Aorta (tissue), 5 donors: ENCODE measurements around the gene SPESP1. TPM values are rescaled to one million over a fixed set of nuclear protein-coding genes. Genes with fewer than 3 reads are reported as not detected.

Experiments used
- ATAC-seq: fragments of 200-7000 bp; cut with Tn5 transposase; one replicate; pipeline ENCODE4 v1.9.1; 2022; ENCODE audit warnings: moderate library complexity; ENCODE audit not compliant: low FRiP score
- DNase-seq, 2 donors: peaks; one replicate each; pipeline ENCODE4 v3.0.0-alpha.2; 2020
- H3K27ac ChIP-seq, 2 donors: one replicate each; pipeline ENCODE4 v1.5.1; 2013; ENCODE audit warnings: low read length in 2 of 2, mild to moderate bottlenecking in 2 of 2, moderate library complexity in 2 of 2, control low read depth in 1 of 2, inconsistent platforms in 1 of 2, low read depth in 1 of 2
- H3K27me3 ChIP-seq, 2 donors: one replicate each; pipeline ENCODE4 v1.6.1; 2013; ENCODE audit warnings: control low read depth in 1 of 2, low read length in 1 of 2, mild to moderate bottlenecking in 1 of 2, moderate library complexity in 1 of 2; ENCODE audit not compliant: insufficient read depth in 2 of 2, control insufficient read depth in 1 of 2
- H3K36me3 ChIP-seq, 2 donors: one replicate each; pipeline ENCODE4 v1.6.1; 2013; ENCODE audit warnings: control low read depth in 1 of 2, low read length in 1 of 2, mild to moderate bottlenecking in 1 of 2; ENCODE audit not compliant: insufficient read depth in 2 of 2, control insufficient read depth in 1 of 2
- H3K4me1 ChIP-seq, 2 donors: one replicate each; pipeline ENCODE4 v1.6.1; 2013; ENCODE audit warnings: low read length in 2 of 2, control low read depth in 1 of 2, mild to moderate bottlenecking in 1 of 2, moderate library complexity in 1 of 2; ENCODE audit not compliant: insufficient read depth in 2 of 2, control insufficient read depth in 1 of 2
- H3K4me3 ChIP-seq, 2 donors: one replicate each; pipeline ENCODE4 v1.5.1; 2013; ENCODE audit warnings: low read length in 2 of 2, control low read depth in 1 of 2, mild to moderate bottlenecking in 1 of 2
- H3K9me3 ChIP-seq: one replicate; pipeline ENCODE4 v1.6.1; 2013; ENCODE audit warnings: mild to moderate bottlenecking, low read length; ENCODE audit not compliant: control insufficient read depth
- WGBS, 2 donors: extraction: QIAGEN DNeasy Blood & Tissue Kit; methylation state at CpG; one replicate each; pipeline ENCODE4 v1.1.7; 2013; 5-methylcytosine and 5-hydroxymethylcytosine counted together
- intact Hi-C, 2 donors: fragments of 100-400 bp; cut with DNase I; formaldehyde crosslinking; loops; one replicate each; pipeline versions ENCODE4 v1.14.2 to v1.15.0; 2022
- long read RNA-seq, 2 donors: library from polyadenylated mRNA; unstranded; transcript quantifications; one replicate each; pipeline ENCODE4 v2.0.0, GENCODE V29; 2020 to 2021
- polyA plus RNA-seq, 2 donors: library from polyadenylated mRNA; stranded (reverse); fragments of 200-250 nt; gene quantifications; one replicate each; pipeline ENCODE4 v1.2.3, GENCODE V29; 2013
- total RNA-seq, 2 donors: library from RNA; stranded (reverse); fragmentation: NEBNext Ultra II Directional; extraction: Animal tissue kit (Norgen Biotek cat#: 25700); gene quantifications; one replicate each; pipeline ENCODE4 v1.2.1, GENCODE V29; 2021
- donor health status: healthy with polysubstance abuse.
- donor health status: Bipolar disorder and iron deficiency.
- donor health status: DM: no; HTN: no; CAD: no.
- donor health status: DM: no; HTN: no; CAD: no.
- donor health status: DM: yes; HTN: yes; CAD: no.

The SPESP1 gene
- 1 to 10 TPM; 1.3 to 1.5 TPM for total RNA-seq
- polyA plus RNA-seq, result 1 to 10 TPM in 1 of 2 donors, not detected in 1; 2.2 TPM
- long read RNA-seq, donor 1, transcript SPESP1-201 (2 exons, 1,431 nt), result major isoform, 6 of 6 reads
- long read RNA-seq, donor 1, partial matches to known transcripts, result 0 of 6 reads
- long read RNA-seq, donor 1, other reads (novel, unspliced or antisense), result 0 of 6 reads
- long read RNA-seq, donor 2, result 0 reads

DNA sequence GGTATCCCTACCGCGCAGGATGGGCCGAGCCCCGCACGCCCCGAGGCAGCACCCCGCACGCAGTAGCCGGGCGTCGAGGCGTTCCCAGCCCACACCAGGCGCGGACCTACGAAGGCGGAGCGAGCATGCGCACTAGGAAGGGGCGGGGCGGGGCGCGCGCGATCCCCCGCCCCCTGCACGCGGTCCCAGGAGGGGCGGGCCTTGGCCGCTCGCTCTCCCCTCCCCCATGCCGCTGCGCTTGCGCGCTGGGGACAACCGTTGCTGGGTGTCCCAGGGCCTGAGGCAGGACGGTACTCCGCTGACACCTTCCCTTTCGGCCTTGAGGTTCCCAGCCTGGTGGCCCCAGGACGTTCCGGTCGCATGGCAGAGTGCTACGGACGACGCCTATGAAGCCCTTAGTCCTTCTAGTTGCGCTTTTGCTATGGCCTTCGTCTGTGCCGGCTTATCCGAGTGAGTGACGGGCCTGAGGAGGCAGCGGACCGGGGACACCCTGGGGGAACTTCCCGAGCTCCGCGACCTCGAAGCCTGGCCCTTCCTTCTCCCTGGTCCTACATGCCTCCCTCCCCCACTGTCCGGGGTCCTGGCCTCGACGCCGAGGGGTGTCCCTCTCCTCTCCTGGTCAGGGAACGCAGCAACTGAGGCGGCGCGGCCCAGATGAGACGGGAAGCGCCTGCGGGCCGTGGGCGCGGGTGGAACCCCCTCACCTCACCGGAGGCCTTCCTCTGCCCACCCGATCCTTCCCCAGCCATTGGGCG, at the start of gene SPESP1:
TSS of gene SPESP1 (plus strand) at position 258 of the 755 bp plus-strand sequence. CDS start at position 387, 129 bp downstream.
- WGBS, 2 donors, result 58 to 66% methylated on average over 71 to 72 of the region's 72 CpGs
- peak; percentile 92 for ATAC-seq
- Histone ChIP-seq H3K27me3 (no peaks in the 10 kb centered on the region), H3K36me3 (no peaks in the 10 kb centered on the region), H3K9me3 (no peaks in the 10 kb centered on the region), H3K4me3 (peak within 1 kb of the TSS in 1 of 2 donors; percentile 42), H3K4me1 (no peaks in the 10 kb centered on the region), H3K27ac (no peak within 1 kb of the TSS)
- peak; percentile 57 to 86 for DNase-seq
- intact Hi-C loops, result no loop called here

DNA sequence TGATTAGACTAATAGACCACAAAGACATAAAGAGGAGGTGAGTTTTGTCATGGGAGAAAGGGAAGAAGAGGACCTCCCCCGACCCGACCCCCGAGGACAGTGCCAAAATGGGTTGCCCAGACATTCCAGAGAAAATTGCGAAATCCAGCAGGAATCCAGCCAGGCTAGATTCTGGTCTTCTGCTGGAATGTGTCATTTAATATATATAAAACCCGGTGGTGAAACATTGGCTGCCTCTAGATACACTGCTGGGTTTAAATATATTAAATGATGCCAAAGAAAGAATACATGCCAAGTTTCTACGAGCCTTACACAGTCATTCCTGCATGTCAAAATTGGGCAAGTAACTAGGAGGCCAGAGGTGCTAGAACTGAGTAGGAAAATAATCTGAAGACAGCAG, 45.3 kb upstream of the SPESP1 start:
- ATAC-seq (no peak), DNase-seq (no peak)
- 4% methylated on average over 6 of the region's 6 CpGs for WGBS, 2 donors

DNA sequence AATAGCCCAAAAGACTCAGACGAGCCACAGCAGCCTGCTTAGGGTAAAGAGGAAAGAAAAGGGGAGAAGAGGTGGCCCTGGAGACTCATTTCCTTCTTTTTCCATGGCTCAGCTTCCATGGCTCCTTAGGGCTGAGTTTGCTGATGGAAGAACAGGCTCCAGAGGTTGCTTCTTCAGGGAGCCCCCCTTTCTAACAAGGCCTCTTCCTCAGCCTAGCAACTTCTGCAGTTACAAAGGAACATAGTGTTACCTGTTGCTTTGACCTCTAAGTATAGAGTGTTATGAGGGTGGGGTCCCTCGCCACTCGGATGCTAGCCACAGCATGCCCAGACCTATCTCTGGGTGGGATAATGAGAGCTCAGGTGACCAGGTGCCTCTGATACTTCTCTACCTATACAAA, 43.2 kb upstream of the SPESP1 start:
- no peak for ATAC-seq

More for the DNA sequence above, 45.3 kb upstream of the SPESP1 start:
- H3K4me3 ChIP-seq, result no peak overlapping the region
- H3K27ac ChIP-seq, result no peak overlapping the region
- no peaks in the 10 kb centered on the region for H3K9me3 ChIP-seq
- H3K36me3 ChIP-seq, result no peaks in the 10 kb centered on the region
- intact Hi-C loops, result no loop called here
- H3K27me3 ChIP-seq, result no peaks in the 10 kb centered on the region
- H3K4me1 ChIP-seq, result peaks cover 0 to 2% of the 10 kb centered on the region in 2 donors

DNA sequence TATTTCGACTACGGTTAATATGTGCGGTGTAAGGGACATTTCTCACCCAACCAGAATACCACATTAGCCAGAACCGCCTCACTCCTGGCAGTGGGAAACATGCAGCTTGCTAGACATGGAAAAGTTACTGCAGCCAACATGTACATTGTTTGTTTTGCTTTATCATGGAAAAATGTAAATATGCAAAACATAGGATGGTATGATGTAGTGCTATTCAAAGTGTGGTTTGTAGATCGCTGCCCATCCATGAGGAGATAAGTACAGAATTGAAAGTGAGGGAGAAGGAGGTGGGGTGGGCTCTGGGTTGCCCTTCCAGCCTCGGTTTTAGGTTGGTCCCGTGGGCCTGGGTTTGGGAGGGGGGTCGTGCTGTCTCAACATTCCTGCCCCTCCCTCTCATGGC, 42.5 kb upstream of the SPESP1 start:
- no peak overlapping the region for H3K4me3 ChIP-seq
- H3K4me1 ChIP-seq, result peaks cover 0 to 2% of the 10 kb centered on the region in 2 donors
- no peak for ATAC-seq
- DNase-seq, result no peak
- no peaks in the 10 kb centered on the region for H3K9me3 ChIP-seq
- WGBS, 2 donors, result 82 to 85% methylated on average over 8 of the region's 8 CpGs
- H3K27ac ChIP-seq, result no peak overlapping the region
- H3K36me3 ChIP-seq, result no peaks in the 10 kb centered on the region
- H3K27me3 ChIP-seq, result no peaks in the 10 kb centered on the region
- intact Hi-C loops, result no loop called here

More for the DNA sequence above, 43.2 kb upstream of the SPESP1 start:
- Histone ChIP-seq H3K27me3 (no peaks in the 10 kb centered on the region), H3K4me1 (peaks cover 0 to 2% of the 10 kb centered on the region in 2 donors), H3K9me3 (no peaks in the 10 kb centered on the region), H3K27ac (no peak overlapping the region), H3K4me3 (no peak overlapping the region), H3K36me3 (no peaks in the 10 kb centered on the region)
- WGBS, 2 donors, result 87 to 90% methylated on average over 3 of the region's 3 CpGs
- DNase-seq, result no peak
- intact Hi-C loops, result no loop called here

DNA sequence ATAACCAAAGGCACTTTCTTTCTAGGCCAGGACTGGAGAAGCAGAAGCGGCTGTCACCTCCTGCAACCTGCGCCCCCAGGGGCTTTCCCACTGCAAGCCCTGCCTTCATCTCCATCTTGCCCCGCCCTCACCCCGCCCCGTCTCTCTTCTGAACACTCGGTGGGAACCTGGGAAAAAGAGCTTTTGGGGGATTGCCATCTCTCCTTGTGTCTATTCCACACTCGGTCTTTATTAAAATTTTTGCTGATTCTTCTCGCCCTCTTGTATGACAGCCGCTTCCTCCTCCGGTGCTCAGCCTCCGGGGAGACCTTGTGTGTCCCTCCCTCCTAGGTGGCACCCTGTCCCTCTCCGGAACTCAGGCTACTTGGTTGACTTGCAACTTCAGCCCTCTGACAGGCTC, 41.9 kb upstream of the SPESP1 start:
- Histone ChIP-seq H3K36me3 (no peaks in the 10 kb centered on the region), H3K4me1 (peaks cover 0 to 2% of the 10 kb centered on the region in 2 donors), H3K9me3 (no peaks in the 10 kb centered on the region), H3K27ac (no peak overlapping the region), H3K27me3 (no peaks in the 10 kb centered on the region), H3K4me3 (no peak overlapping the region)
- intact Hi-C loops, result no loop called here
- WGBS, 2 donors, result 56 to 67% methylated on average over 12 of the region's 12 CpGs
- ATAC-seq (no peak), DNase-seq (no peak)

DNA sequence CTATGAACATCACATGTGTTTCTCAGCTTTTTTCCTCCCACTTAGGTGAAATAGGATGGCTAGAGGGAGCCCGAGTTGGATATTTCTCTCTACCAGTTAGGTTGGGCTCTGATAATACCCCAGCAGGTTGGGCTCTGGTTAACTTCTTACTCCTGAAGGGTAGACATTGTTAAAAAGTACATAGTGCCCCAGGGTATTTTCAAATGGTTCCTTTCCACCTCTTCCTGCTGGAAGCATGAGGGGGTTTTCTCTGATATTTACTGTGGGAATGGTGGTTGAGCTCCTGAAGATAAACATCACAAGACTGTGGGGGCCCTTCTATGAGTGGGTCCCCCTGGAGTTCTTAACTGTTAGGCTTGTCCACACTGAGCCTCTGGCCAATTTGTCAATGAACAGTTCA, 36.1 kb upstream of the SPESP1 start:
- DNase-seq, result no peak
- no peak overlapping the region for H3K27ac ChIP-seq
- WGBS, 2 donors, result 51 to 54% methylated on average over 1 of the region's 1 CpG
- no peaks in the 10 kb centered on the region for H3K36me3 ChIP-seq
- intact Hi-C loops, result no loop called here
- no peaks in the 10 kb centered on the region for H3K27me3 ChIP-seq
- no peak for ATAC-seq
- H3K4me1 ChIP-seq, result no peaks in the 10 kb centered on the region
- no peak overlapping the region for H3K4me3 ChIP-seq
- no peaks in the 10 kb centered on the region for H3K9me3 ChIP-seq

DNA sequence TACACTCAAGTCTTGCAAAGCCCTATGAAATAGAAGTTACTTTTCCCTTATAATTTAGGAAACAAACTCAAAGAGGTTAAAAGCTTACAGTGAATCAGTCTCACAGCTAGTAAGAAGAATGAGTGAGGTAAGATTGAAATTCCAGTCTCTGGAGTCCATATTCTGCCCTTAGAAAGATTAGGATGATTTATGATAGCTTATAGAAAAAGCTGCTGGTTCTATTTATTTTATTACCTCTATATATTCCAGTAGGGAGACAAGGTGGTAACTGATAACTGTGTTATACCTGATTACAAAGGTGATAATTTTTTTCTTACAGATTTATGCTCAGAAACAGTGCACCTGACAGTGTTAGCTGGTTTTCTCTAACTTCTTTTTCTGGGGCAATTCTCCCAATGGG, 34.1 kb upstream of the SPESP1 start:
- H3K4me3 ChIP-seq, result no peak overlapping the region
- intact Hi-C loops, result no loop called here
- peaks cover 0 to 2% of the 10 kb centered on the region in 2 donors for H3K27me3 ChIP-seq
- no peaks in the 10 kb centered on the region for H3K4me1 ChIP-seq
- no peak for DNase-seq
- H3K9me3 ChIP-seq, result no peaks in the 10 kb centered on the region
- H3K27ac ChIP-seq, result no peak overlapping the region
- no peak for ATAC-seq
- no peaks in the 10 kb centered on the region for H3K36me3 ChIP-seq

DNA sequence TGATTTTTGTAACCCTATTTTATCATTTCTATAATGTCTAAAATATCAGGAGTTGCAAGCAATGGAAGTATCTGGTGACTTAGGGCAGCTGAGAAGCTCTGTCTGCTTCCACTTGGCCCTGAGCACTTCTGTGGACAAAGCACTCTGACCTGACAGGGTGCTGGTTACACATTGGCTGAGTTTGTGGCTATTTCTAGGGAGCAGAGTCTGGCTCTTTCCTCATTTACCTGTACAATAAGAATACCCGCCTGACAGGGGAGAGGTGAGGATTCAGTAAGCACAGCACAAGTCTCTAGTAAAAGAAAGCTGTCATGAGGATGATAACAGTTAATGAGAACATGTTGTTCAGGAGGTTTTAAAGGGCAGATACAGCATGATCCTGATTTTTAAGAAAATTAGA, 33.3 kb upstream of the SPESP1 start:
- intact Hi-C loops, result no loop called here
- ATAC-seq (no peak), DNase-seq (no peak)
- Histone ChIP-seq H3K9me3 (no peaks in the 10 kb centered on the region), H3K27ac (no peak overlapping the region), H3K4me3 (no peak overlapping the region), H3K36me3 (no peaks in the 10 kb centered on the region), H3K27me3 (peaks cover 0 to 2% of the 10 kb centered on the region in 2 donors), H3K4me1 (no peaks in the 10 kb centered on the region)
- 87 to 88% methylated on average over 1 of the region's 1 CpG for WGBS, 2 donors

DNA sequence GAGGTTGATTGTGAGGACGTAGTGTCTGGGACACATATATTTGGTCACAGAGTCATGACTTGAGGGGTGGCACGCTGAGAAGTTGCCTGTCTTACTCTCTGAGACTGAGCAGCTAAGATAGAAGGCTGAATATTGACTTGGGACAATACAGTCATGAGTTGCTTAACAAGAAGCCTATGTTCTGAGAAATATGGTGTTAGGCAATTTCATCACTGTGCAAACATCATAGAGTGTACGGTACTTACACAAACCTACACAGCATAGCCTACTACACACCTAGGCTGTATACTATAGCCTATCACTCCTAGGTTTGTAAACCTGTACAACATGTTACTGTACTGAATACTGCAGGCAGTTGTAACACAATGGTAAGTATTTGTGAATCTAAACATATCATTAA, 30.3 kb upstream of the SPESP1 start:
- ATAC-seq, result no peak
- intact Hi-C loops, result no loop called here

More for the DNA sequence above, 30.3 kb upstream of the SPESP1 start:
- Histone ChIP-seq H3K27ac (no peak overlapping the region), H3K36me3 (no peaks in the 10 kb centered on the region), H3K4me3 (no peak overlapping the region), H3K27me3 (peaks cover 0 to 3% of the 10 kb centered on the region in 2 donors), H3K9me3 (no peaks in the 10 kb centered on the region), H3K4me1 (no peaks in the 10 kb centered on the region)
- WGBS, 2 donors, result 83 to 84% methylated on average over 3 of the region's 3 CpGs
- DNase-seq, result no peak
